Keratinocyte (primary cell): ENCODE data around the gene PAQR8. TPM values are rescaled to one million over a fixed set of nuclear protein-coding genes. Genes with fewer than 3 reads are reported as not detected.

Experiments
- DNase-seq: peaks from one replicate; pipeline ENCODE4 v3.0.0-alpha.2; 2011; ENCODE audit warnings: low read depth, missing footprints, low spot score
- FAIRE-seq: peaks from 2 replicates; lab custom pipeline; 2011; peaks lifted over from hg19 to GRCh38; lab: Jason Lieb, UNC
- H2AFZ ChIP-seq: 2 replicates; pipeline ENCODE4 v1.6.0; 2012; ENCODE audit warnings: low read length, control low read depth, inconsistent platforms; ENCODE audit not compliant: control insufficient read depth
- H3K27ac ChIP-seq: 2 replicates; pipeline ENCODE4 v1.5.1; 2011; ENCODE audit warnings: low read length; ENCODE audit not compliant: control insufficient read depth, insufficient read depth
- H3K27me3 ChIP-seq: 3 replicates; pipeline ENCODE4 v1.6.0; 2011; ENCODE audit warnings: low read length; ENCODE audit not compliant: control insufficient read depth, insufficient read depth; ENCODE audit errors: extremely low read depth
- H3K36me3 ChIP-seq, 2 experiments: 2 replicates in 1 of 2; 3 replicates in 1 of 2; pipeline ENCODE4 v1.5.1; 2011; ENCODE audit warnings: low read length in 2 of 2, mild to moderate bottlenecking in 1 of 2; ENCODE audit not compliant: control insufficient read depth in 2 of 2, insufficient read depth in 2 of 2; ENCODE audit errors: extremely low read depth in 1 of 2
- H3K4me1 ChIP-seq: 3 replicates; pipeline ENCODE4 v1.5.1; 2011; ENCODE audit warnings: low read length; ENCODE audit not compliant: control insufficient read depth, insufficient read depth; ENCODE audit errors: extremely low read depth
- H3K4me2 ChIP-seq: 3 replicates; pipeline ENCODE4 v1.6.0; 2011; ENCODE audit warnings: low read depth, low read length; ENCODE audit not compliant: control insufficient read depth, insufficient read depth; ENCODE audit errors: extremely low read depth
- H3K4me3 ChIP-seq, 3 experiments: fragments of 200-600 bp in 1 of 3; sonication (generic) in 1 of 3; 2 replicates in 2 of 3; 3 replicates in 1 of 3; pipeline ENCODE4 v1.5.1; 2011 to 2016; ENCODE audit warnings: low read length in 3 of 3, mild to moderate bottlenecking in 3 of 3, control low read depth in 2 of 3, inconsistent platforms in 1 of 3, low read depth in 1 of 3, mixed read lengths in 1 of 3, mixed run types in 1 of 3, moderate library complexity in 1 of 3; ENCODE audit not compliant: control insufficient read depth in 2 of 3, insufficient read depth in 2 of 3; ENCODE audit errors: extremely low read depth in 1 of 3
- H3K79me2 ChIP-seq: 2 replicates; pipeline ENCODE4 v1.6.0; 2012; ENCODE audit warnings: low read length; ENCODE audit not compliant: control insufficient read depth, insufficient read depth
- H3K9ac ChIP-seq: 3 replicates; pipeline ENCODE4 v1.6.0; 2011; ENCODE audit warnings: low read length; ENCODE audit not compliant: control insufficient read depth, insufficient read depth; ENCODE audit errors: extremely low read depth
- H3K9me1 ChIP-seq: 3 replicates; pipeline ENCODE4 v1.6.0; 2011; ENCODE audit warnings: low read length; ENCODE audit not compliant: control insufficient read depth, insufficient read depth; ENCODE audit errors: extremely low read depth
- H3K9me3 ChIP-seq: 2 replicates; pipeline ENCODE4 v1.5.1; 2012; ENCODE audit warnings: low read depth, low read length; ENCODE audit not compliant: control insufficient read depth
- H4K20me1 ChIP-seq: 3 replicates; pipeline ENCODE4 v1.6.0; 2011; ENCODE audit warnings: low read length; ENCODE audit not compliant: control insufficient read depth, insufficient read depth; ENCODE audit errors: extremely low read depth
- CTCF ChIP-seq, 3 experiments: IDR thresholded peaks in 1 of 3; conservative IDR thresholded peaks in 1 of 3; optimal IDR thresholded peaks in 1 of 3; 2 replicates in 2 of 3; 3 replicates in 1 of 3; pipeline versions ENCODE3 to v1.5.1; 2011; ENCODE audit warnings: low read length in 3 of 3, mild to moderate bottlenecking in 3 of 3, moderate library complexity in 2 of 3, control low read depth in 1 of 3, inconsistent platforms in 1 of 3; ENCODE audit not compliant: insufficient read depth in 2 of 3; ENCODE audit errors: extremely low read depth in 1 of 3
- EZH2 ChIP-seq: IDR thresholded peaks from one replicate; pipeline ENCODE4 v1.6.1; 2012; ENCODE audit warnings: inconsistent platforms, mild to moderate bottlenecking, low read length, moderate library complexity
- dilution Hi-C: fragments of 300-500 bp; cut with MboI; formaldehyde crosslinking; loops from one replicate; pipeline ENCODE4 v1.7.0; 2020; ENCODE audit warnings: low sequenced_read_pairs; ENCODE audit not compliant: extremely low pct_ligation_motif_present
- polyA plus RNA-seq, 5 experiments: library from polyadenylated mRNA; depleted of rRNA in 3 of 5; stranded (reverse) in 3 of 5; stranded (forward) in 1 of 5; unstranded in 1 of 5; fragments of >200 nt; gene quantifications; 1 replicate in 1 of 5; 2 replicates in 3 of 5; 3 replicates in 1 of 5; pipeline versions ENCODE4 v1.2.1 to v1.2.3, GENCODE V29; 2011 to 2012; ENCODE audit warnings: missing spikeins in 2 of 5, low read depth in 1 of 5, low replicate concordance in 1 of 5

The PAQR8 gene
- polyA plus RNA-seq, 1 donor (not counting 4 experiments of a cell fraction or from before 2014, with no cell fraction given): 1.6 TPM

DNA sequence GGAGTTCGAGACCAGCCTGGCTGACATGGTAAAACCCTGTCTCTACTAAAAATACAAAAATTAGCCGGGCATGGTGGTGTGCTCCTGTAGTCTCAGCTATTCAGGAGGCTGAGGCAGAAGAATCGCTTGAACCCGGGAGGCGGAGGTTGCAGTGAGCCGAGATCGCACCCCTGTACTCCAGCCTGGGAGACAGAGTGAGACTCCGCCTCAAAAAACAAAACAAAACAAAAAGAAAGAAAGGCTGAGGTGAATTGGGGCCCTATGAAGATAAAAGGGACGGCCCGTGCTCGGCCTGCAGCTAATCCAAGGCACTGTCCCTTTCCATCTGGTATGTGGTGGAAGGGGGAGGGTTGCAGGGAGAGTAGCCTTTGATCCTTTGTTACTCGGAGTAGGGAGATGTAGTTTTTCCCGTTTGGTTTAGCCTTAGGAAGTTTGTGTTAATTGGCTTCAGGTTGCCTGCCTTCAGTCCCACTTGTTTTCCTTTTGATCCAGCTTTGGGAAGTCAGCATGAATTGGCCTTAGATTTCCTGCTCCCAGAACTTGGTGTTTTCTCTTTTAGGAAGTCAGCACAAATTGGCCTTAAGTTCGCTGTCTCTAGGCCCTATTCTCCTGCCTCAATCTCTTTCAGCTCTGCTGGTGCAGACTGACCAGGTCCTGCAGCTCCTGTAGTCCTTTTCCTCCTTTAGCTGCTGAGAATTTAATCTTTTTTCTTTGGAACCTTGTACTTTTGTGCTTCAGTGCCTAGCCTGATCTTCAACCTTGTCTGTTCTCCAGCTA lies 36.1 kb upstream of the PAQR8 start:
- no peaks in the 10 kb centered on the region for H3K36me3 ChIP-seq
- no peak for FAIRE-seq
- no peak for TF ChIP-seq EZH2
- no peak for TF ChIP-seq CTCF (optimal IDR thresholded peaks at IDR 0.05 in 1 of 3, IDR thresholded peaks at IDR 0.05 in 1 of 3, conservative IDR thresholded peaks at IDR 0.05 in 1 of 3; ENCODE audit: extremely low read depth in 1 of 3, insufficient read depth in 2 of 3, low read length in 3 of 3)
- peaks cover 4% of the 10 kb centered on the region for H3K27me3 ChIP-seq
- dilution Hi-C loops: no loop called here
- no peak for DNase-seq
- H3K9ac ChIP-seq: no peak overlapping the region
- no peaks in the 10 kb centered on the region for H3K4me1 ChIP-seq
- no peaks in the 10 kb centered on the region for H3K9me3 ChIP-seq
- no peak overlapping the region for H3K4me2 ChIP-seq
- no peaks in the 10 kb centered on the region for H4K20me1 ChIP-seq
- H3K27ac ChIP-seq: no peak overlapping the region
- no peak overlapping the region for H3K4me3 ChIP-seq
- H2AFZ ChIP-seq: no peak overlapping the region
- H3K9me1 ChIP-seq: no peaks in the 10 kb centered on the region
- H3K79me2 ChIP-seq: no peaks in the 10 kb centered on the region

DNA sequence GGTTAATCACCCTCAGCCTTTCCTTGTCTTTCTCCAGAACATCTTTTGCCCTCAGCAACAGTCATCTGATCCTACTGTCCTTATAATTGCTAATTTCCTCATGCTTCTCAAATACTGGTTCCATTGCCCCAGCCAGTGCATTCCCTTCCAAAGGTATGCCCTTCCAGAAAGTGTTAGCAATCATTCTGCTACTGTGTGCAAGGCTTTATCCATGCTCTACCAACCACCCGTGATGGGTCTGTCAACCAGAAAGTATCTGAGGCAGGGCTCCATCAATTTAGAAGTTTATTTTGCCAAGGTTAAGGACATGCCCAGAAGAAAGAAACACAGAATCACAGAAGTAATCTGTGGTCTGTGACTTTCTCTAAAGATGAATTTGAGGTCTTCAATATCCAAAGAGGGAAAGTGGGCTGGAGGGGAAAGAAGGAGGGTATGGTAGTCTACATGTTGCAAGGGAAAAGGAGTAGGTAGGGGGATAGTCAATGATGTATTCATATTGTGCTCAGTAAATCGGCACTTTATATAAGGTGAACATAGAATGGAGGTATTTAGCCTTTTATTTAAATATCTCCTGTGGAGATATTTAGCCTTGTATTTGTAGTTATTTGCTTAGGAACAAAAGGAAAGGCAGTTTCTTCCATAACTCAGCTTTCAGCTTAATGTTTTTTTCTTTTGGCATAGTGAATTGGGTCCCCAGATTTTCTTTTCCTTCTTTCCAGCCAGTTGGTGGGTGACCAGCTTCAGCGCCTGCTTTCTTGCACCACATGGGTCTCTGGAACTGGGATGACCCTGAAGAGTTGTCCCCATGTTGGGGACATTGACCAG lies 35.2 kb upstream of the PAQR8 start:
- DNase-seq (no peak), FAIRE-seq (no peak)
- Histone ChIP-seq H3K4me3 (no peak overlapping the region), H3K9me1 (no peaks in the 10 kb centered on the region), H3K4me2 (no peak overlapping the region), H3K79me2 (no peaks in the 10 kb centered on the region), H3K27ac (no peak overlapping the region), H3K36me3 (no peaks in the 10 kb centered on the region), H3K9me3 (no peaks in the 10 kb centered on the region), H2AFZ (no peak overlapping the region), H3K4me1 (no peaks in the 10 kb centered on the region), H3K9ac (no peak overlapping the region), H4K20me1 (no peaks in the 10 kb centered on the region), H3K27me3 (peaks cover 4% of the 10 kb centered on the region)
- TF ChIP-seq CTCF (optimal IDR thresholded peaks at IDR 0.05 in 1 of 3, IDR thresholded peaks at IDR 0.05 in 1 of 3, conservative IDR thresholded peaks at IDR 0.05 in 1 of 3; ENCODE audit: extremely low read depth in 1 of 3, insufficient read depth in 2 of 3, low read length in 3 of 3): no peak
- no peak for TF ChIP-seq EZH2
- dilution Hi-C loops: no loop called here
